Mucosa of gallbladder (tissue), 1 donor: ENCODE data around the gene TM9SF3. TPM values are rescaled to one million over a fixed set of nuclear protein-coding genes. Genes with fewer than 3 reads are reported as not detected.

Source experiments
- DNase-seq: peaks from one replicate; pipeline ENCODE4 v3.0.0-alpha.2; 2020; ENCODE audit warnings: low spot score
- total RNA-seq: library from RNA; stranded (reverse); gene quantifications from one replicate; pipeline ENCODE4 v1.2.1, GENCODE V29; 2021
- donor health status: DM: no; HTN: no; CAD: no.

TM9SF3 gene
- total RNA-seq = 263 TPM

DNA sequence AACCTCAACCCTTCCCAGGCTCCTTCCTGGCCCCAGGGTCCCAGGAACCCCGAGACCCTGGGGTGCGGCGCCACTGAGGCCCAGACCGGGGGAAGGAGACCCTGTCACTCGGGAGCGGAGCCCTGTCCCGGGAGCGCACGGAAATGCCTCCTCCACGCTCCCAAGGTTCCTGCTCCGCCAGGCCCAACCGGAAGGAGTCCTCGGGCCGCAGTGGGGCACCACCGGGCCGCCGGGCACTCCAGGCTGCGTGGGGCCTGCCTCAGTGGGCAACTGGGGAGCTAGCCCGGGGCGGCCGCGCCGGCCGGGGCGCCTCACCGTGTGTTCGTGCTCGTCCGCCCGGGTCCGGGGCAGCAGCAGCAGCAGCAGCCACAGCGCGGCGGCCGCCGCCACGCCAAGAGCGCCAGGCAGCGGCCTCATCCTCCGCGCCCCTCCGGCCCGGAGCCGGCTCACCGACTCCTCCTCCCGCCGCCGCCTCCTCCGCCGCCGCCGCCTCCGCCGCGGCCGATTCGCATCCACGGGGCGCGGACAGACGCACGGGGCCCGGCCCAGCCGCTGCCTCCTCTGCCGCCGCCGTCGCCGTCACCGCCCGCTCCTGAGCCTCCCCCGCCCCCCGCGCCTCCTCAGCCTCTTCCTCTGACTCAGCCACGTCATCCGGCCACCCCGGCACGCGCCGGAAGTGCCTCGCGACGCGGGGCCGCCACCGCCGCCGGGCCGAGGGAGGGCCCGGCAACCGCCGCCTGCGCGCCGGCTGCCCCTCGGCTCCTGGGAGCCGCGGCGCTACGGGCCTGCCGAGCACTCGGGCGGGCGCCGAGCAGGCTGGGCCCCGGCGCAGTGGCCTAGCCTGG, at the start of gene TM9SF3:
Gene TM9SF3, minus strand, starts transcription at position 594 of the 845 bp plus-strand sequence. Its CDS starts 177 bp downstream, at position 417.
- peak; percentile 93 for DNase-seq

DNA sequence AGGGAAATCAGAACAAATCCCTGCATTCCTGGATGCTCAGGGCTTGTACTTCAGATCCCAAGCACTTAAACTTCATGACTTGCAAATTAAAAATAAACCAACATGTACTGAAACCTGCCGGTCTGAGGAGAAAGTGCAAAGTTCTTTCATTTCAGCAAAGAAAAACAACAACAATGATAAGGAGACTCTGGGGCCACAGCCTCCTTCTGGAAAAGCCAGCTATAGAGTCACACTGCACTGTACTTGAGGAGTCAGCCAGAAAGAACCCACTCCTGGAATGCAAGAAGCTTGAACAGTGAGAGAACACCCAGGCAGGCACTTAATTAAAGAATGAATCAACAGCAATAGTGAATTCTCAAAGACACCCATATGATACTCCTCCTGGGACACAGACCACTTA, 49.7 kb upstream of the TM9SF3 start:
- no peak for DNase-seq

DNA sequence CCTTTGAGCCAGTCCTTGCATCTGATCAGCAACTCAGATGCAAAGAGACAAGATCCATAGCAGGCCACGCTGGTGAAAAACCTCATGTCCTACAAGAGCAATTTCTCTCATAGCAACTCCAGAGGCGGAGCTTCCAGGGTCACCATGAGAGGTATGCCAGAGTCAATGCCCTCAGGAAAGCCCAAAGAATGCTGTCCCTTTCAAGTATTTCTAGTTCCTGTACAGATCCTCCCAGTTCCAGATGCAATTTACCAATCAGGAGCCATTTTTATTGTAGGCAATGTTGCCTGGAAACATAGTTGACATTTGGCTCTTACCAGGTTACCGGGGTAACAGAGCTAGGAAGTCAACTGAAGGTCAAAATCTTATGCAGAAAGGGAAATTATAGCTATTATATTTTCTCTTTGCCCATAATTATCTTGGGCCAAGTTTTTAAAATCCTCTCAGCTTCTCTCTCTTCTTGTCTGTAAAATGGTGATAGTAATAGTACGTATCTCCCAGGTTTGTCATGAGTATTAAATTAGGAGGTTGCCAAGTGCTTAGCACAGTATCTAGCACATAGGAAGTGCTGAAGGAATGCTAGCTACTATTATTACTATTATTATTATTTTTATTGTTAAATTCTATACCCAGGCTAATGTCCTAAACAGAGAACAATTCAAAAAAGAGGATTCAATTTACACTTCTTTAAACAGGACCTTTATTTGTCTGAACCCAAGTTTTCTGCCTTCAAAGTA, 46.3 kb upstream of the TM9SF3 start:
- no peak for DNase-seq

DNA sequence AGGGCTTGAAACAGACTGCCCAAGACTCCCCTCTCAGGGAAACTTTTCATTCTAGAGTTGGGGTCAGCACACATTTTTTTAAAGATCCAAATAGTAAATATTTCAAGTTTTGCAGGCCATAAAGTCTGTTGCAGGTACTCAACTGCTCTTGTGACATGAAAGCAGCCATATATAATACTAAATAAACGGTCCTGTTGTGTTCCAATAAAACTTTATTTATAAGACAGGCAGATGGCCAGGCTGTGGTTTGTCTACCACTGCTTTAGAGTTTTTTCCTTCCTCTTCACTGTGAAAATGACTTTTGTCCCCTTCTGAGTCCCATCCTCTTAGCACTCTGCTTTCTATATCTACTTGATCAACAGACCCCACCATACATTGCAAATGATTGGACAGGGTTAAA, 40.5 kb upstream of the TM9SF3 start:
- no peak for DNase-seq

DNA sequence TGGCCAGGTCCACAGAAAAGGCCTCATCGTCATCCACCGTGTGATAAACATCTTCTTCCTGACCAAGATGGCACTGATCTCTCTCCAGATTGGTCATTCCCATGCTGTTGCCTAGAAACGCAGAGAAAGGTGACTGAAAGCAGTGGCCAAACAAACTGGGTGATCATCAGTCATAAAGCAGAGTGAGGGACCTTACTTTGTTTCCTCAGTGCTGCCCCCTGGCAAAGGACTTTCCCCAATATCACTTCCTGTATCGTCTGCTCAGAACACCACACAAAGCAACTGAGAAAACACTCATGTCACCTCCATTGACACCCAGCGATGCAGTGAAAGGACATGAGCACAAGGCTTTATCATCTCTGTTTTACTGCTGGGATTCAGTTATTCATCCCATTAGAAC, 40.0 kb upstream of the TM9SF3 start:
- DNase-seq = no peak

DNA sequence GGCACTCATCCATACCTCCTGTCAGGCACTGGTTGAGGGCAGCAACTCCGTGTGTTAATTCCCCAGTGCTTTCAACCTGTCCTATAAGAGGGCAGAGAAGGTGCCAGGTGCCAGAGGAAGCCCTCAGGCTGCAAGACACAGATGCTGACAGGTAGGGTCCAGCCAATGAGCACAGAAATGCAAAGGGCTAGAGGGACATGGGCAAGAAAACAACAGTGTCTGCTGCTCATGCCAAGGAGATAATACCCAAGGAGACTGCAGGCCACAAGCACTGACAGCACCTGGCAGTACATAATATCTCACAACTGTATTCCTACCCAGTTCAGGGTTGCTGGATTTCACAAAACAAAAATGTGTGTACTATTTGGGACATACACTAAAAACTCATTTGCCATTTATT, 38.4 kb upstream of the TM9SF3 start:
- no peak for DNase-seq

DNA sequence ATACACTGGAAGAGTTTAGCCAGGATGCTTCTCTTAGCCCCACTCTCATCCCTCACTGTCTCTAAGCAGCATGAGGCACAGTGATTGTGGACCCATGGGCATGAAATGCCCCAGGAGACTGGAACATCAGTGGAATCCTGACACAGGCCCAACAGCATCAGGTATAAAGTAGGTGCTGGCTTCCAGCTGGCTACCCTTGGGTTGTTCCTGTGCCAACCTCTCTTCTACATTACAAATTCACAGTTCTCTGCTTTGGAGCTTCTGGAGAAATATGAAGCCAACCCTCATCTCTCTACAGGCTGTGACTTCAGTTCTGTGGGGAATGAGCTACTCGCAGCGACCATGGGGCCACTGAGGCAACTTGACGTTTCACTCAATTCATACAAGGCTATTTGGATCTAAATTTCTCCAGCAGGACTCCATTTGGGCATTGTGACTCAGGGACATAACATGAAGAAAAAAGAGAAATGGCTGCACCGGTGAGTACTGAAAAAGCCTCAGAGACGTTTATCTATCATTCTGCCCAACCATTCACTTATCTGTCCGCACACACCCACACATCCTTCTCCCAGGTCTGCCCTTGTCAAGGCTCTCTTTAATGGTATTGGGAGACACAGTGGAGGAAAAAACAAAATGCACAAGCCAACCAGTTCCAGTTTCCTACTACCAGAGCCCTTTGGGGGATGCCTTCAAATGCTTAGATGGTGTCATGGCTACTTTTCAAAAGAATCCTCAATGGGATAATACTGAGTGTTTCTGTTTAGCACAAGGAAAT, 35.4 kb upstream of the TM9SF3 start:
- DNase-seq = no peak

DNA sequence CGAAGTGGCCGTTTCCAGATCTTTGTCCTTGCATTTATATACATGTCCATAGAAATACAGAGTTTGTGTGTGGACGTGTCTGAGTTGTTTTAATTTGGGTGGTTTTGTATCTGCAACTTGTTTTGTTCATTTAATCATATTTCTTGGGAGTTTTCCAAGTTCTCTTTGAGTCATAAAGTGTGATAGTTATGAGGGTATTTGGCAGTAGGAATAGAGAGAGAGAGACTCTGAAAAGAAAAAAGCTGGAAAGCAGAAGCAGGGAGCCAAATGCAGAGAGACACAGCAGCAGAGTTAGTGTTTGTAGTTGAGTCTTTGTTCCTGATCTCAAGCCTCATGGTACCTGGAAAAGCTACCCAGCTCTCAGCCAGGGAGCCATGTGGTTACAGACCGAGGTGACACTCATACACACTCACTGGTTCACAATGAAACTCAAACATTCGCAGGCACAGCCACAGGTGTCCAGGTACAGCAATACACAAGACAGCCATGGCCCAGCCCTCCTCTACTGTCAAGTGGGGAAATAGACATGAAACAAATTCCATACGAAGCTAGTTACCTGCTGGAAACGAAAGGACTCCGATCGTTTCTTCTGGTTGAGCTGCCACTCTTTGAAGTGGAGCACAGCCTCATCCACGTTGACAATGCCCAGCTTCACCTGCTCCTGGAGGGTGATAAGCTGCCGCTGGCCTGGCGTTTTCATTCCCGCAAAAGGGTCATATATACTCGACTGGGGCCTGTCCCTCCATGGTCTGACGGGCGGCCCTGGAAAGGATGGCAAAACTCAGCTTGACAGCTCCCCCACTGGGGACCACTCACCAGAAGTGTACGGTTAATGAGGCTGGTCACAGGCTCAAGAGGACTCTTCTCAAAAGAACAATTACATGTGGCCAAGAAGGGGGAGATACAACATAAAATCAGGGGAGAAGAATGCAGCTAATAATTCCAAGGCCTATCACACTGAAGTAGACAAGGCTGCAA, 33.3 kb upstream of the TM9SF3 start:
- DNase-seq = no peak

DNA sequence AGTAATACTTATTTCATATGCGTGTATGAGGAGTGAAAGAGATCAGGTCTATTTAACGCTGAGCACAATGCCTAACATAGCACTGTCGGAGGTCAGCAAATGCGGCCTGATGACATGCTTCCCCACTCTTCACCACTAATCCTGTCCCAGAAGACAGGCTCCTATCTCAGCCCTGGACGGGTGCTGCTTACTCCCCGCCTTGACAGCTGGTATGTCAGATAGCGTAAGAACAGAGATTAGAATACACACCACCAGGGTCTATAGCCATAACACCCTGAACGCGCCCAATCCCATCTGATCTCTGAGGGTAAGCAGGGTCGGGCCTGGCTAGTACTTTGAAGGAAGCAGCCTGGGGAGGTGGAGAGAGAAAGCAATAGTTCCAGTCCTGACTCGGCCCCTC, 32.3 kb upstream of the TM9SF3 start:
- DNase-seq = no peak

DNA sequence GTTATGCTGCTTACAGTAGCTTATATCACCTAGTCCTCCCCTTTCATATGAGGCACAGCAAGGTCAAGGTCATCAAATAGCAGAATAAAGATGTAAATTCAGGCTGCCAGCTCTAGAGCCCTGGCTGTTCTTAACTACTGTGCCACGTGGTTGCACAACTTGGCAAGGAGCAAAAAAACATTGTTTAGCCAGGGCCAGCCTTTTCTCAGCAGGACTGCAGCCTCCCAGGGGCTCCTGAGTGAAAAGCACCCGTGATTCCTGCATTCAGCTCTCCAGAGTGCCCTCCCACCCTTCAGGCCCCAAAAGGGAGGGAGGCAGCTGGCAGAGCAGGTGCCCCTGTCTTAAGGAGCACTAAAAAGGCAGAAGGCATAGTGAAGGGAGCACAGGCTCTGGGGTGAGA, 31.8 kb upstream of the TM9SF3 start:
- peak; percentile 66 for DNase-seq

DNA sequence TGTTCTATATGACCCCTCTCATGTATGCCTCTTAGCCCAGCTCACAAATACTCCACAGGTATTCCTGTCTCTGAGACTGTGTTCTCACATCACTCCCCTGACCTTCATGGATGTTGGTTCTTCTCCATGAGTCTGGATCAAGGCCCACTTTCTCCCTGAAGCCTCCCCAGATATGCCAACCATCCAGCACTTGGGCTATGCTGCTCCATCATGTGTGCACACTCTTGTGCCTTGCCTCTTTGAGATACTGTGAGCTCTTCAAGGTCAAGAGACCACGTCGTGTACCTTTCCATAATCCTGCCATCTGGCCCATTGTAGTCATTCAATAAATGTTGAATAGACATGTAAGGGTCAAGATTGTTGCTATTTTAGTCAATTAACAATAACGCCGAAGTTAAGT, 30.1 kb upstream of the TM9SF3 start:
- DNase-seq = no peak

DNA sequence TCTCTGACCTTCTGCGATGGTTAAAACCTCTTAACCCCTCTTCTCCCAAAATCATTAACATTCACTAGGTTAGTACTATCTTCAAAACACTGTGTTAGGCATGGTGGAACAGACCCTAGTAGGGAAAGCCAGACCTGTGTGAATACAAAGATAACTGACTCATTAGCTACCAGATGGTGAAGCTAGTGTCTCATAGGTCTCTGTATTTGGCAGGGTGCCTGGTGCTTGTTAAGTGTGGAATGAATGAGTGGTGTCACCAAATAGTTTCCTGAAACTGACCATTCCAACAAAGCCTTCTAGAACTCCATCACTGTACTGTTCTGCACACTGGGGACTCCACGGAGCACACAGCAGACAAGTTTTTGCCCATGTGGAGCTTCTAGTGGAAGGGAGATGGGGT, 27.7 kb upstream of the TM9SF3 start:
- DNase-seq = peak; percentile 79

DNA sequence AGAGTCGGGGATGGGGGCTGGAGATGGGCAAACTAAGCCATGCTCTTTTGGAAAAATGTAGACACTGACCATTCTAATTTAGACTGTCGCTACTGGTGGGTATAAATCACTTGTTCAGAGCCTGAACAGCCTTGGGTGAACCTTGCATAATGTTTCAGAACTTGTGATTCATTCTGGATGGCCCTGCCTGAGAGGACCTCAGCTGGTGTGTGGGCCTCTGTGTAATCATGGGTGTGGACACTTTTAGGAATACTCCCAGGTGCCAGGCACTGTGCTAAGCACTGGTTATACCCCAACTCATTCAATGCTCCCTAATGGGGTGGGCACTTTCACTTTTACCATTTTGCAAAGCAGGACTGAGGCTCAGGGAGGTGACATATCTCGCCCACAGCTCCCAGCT, 26.8 kb upstream of the TM9SF3 start:
- DNase-seq = no peak

DNA sequence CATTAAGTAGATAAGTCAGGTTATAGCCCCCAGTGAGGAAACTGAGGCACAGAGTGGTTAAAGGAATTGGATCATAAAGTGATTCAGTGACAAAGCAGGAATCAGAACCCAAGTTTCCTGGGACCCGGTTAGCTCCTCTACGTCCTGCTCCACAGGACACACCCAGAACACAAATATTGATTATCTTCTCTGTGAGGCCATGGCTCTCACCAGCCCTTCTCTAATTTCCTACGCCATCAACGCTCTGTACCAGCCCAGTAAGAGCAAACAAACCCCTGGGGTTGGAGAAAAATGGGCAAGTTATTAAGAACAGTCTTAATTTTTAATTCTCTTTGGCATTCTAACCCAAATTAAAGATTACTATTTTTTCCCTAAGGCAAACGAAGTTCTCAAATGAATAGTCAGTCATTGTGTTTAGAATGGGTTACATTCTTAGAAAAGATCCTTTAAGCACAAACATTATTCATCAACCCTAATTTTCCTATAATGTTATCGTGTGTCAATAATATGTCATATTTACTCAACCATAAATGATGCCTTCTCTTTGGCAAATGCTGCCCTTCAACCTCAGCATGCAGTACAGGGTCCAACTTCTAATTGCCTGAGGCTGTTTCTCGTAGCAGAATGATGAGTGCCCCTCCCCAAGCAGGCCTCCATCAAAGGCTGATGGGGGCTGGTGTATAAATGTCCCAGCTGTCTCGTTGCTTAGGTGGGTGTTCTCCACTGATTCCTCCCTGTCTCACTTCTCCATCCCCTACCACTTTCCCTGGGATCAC, 25.4 kb upstream of the TM9SF3 start:
- DNase-seq = peak; percentile 40

DNA sequence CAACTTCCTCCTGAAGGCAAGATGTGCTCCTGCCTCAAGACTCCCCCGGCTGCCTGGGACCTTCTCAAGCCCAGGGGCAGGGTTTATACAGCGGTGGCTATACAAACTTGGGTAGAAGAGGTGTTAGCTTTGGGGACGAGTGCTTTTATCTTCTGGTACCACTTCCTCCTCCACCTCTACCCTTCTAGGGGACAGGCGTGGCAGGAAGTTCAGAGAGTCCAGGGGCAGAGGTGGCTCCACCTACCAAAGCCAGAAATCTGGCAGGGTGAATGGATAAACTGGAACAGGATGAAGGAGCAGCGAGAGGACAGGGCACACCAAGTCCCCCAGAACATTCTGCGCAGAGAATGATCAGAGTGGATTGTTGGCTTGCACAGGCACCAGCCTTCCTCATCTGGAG, 24.0 kb upstream of the TM9SF3 start:
- DNase-seq = peak; percentile 66

DNA sequence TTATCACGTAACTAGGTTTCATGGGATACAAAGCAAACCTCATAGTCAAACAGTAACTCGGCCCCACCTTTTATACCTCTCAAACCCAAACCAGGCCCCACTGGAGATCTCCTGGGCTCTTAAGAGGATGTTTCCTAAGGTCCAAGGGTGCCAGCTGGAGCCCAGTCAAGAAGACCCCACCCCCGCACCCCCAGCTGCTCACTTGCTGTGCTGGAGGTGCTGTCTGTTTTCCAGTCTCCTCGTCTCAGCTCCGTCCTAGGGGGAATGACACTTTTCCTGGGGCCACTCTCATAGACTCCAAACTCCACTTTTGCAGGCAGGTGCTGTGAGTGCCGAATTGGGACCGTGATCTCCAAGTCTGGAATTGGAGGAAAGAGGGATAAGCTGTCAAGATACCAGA, 22.7 kb upstream of the TM9SF3 start:
- no peak for DNase-seq

DNA sequence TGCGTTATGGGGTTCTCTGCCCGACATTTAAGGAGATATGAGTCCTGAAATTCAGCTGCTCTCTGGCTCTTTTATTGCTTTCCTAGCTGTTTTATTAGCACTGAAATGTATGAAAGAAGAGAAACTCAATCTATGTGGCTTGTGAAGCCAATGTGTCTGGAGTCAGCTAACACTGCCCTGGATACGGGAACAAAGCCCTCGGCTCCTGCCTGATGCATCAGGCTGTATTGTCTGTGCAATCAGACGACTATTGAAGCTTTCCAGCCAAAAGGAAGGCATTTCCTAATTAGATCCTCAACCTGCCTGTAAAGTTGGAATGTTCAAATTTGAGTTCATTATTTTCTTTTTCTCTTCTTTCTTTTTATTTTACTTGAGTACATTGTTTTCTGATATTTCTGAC, 22.0 kb upstream of the TM9SF3 start:
- DNase-seq = no peak

DNA sequence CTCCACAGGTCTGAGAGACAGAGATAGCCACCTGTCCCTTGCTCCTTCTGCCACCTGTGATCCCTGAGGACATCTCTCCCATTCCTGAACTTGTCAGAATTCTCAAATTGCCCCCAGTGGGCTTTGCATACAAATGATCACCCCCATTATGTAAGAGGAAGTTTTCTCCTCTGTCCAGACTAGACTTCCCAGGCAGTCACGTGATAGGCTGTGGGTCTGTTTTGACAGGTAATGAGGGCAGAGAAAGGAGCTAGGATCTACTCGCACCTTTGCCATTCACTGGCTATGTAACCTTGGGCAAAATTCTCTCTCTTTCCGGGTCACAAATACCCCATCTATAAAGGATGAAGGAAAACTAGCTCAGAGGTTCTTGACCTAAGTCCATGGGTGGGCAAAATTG, 21.4 kb upstream of the TM9SF3 start:
- DNase-seq = no peak

DNA sequence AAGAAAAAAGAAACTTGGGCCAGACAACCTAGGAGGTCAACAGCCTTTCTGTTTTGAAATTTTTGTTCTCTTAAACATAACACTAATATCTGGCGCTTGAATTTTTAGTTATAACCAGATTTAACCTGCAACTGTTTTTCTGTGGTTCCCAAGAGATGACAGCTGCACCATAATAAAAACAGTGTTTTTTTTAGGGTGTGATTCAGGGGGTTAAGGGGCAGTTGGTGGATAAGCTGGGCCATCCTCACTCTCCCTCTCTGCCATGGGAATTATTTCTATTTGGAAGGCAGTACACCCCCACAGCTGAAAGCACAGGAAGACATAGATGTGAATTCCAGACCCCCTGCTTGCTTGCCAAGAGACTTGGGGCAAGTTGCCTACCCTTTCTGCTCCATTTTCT, 20.1 kb upstream of the TM9SF3 start:
- DNase-seq = no peak

DNA sequence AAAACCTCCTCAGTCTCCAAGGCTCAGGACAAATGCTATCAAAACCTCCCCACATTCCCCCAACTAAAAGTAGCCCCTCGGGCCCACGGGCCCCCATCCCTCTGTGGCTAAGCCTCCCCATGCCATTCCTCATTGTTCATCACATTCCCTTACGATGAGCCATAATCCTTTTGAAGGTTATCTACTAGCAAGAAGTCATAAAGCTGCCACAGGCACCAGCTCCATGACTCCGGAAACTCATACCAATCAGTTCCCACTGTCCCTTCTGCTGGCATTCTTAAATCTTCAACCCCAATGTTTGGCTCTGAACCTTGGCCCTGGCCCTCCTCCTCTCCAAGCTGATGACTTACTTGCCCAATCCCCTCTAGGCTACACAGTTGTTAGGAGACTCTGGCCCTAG, 19.4 kb upstream of the TM9SF3 start:
- DNase-seq = no peak

DNA sequence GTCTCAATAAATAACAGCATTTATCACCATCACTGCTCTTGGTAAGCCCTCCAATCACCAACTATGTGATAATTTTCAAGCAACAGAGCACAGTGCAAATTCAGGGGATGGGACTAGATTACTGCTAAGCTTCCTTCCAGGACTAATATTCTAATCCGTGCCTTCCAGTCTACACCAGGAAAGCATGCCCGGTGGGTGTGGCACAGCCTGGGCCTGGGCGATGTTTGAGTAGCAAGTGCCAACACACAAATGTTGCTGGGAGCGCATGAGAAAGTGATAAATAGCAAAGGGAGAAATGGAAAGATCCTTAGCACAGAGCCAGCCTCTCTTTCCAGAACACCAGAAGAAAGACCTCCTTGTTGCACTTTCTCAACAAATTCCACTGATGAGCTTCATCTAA, 13.5 kb upstream of the TM9SF3 start:
- DNase-seq = no peak
